HEK293T (cell line): ENCODE data around the gene CELSR1.

Experiments
- BHLHE40 ChIP-seq: fragments of 450-650 bp; IDR thresholded peaks from 2 replicates; pipeline ENCODE4 v1.6.1; 2016; ENCODE audit warnings: mild to moderate bottlenecking, moderate library complexity, borderline replicate concordance
- ELF4 ChIP-seq: fragments of 450-650 bp; IDR thresholded peaks from 2 replicates; pipeline ENCODE4 v1.6.1; 2017; ENCODE audit warnings: antibody characterized with exemption
- FOXM1 ChIP-seq: fragments of 450-650 bp; IDR thresholded peaks from 2 replicates; pipeline ENCODE4 v1.6.1; 2017; ENCODE audit warnings: mild to moderate bottlenecking, borderline replicate concordance
- SP1 ChIP-seq: fragments of 450-650 bp; IDR thresholded peaks from 2 replicates; pipeline ENCODE4 v1.6.1; 2017
- SUZ12 ChIP-seq: fragments of 450-650 bp; IDR thresholded peaks from 2 replicates; pipeline ENCODE4 v1.6.1; 2016; ENCODE audit warnings: mild to moderate bottlenecking

- TF ChIP-seq SP1, result no peak
- no peak for TF ChIP-seq BHLHE40
- TF ChIP-seq ELF4, result no peak
- no peak for TF ChIP-seq SUZ12
- TF ChIP-seq FOXM1, result no peak
Measured at GRCh38 chr22:46472722-46473016, 64.8 kb downstream of the CELSR1 start.
